ENCODE measurements around the gene CDC37. TPM values are rescaled to one million over a fixed set of nuclear protein-coding genes. Genes with fewer than 3 reads are reported as not detected.

Gene CDC37
- total RNA-seq (2021; fragmentation: NEBNext Ultra II Directional; extraction: Animal tissue kit (Norgen Biotek cat#: 25700)): 100 to 1,000 TPM; 222 to 280 (median 250) TPM
- long read RNA-seq, transcript CDC37-201 (8 exons, 1,608 nt): major isoform, 519 of 629 reads
- long read RNA-seq, transcript CDC37-209 (7 exons, 1,377 nt): minor isoform, 25 of 629 reads
- long read RNA-seq, partial matches to known transcripts: 47 of 629 reads
- long read RNA-seq, other reads (novel, unspliced or antisense): 38 of 629 reads

- Mint-ChIP-seq H3K36me3 (ENCODE audit: low read depth) (peaks cover 14% of the 10 kb centered on the region), H3K27me3 (ENCODE audit: insufficient read depth) (peaks cover 3% of the 10 kb centered on the region), H3K9me3 (no peaks in the 10 kb centered on the region), H3K4me3 (peak within 1 kb of the TSS; percentile 96), H3K27ac (peak within 1 kb of the TSS; percentile 93), H3K4me1 (ENCODE audit: low read depth) (peaks cover 27% of the 10 kb centered on the region)
- no peak for TF ChIP-seq CTCF (IDR thresholded peaks at IDR 0.05)
- DNase-seq: peak; percentile 93
Measured at GRCh38 chr19:10403137-10404021, at the start of gene CDC37. CDC37 (minus strand) TSS chr19:10403542; CDS start chr19:10403479, 63 bp downstream.

GRCh38 chr19:10450853-10451609 is 47.7 kb upstream of the CDC37 start:
- H3K9me3 Mint-ChIP-seq: no peaks in the 10 kb centered on the region
- no peak for DNase-seq
- no peaks in the 10 kb centered on the region; the same call in 1 of the 2 replicates for H3K4me1 Mint-ChIP-seq (ENCODE audit: low read depth)
- H3K4me3 Mint-ChIP-seq: no peak overlapping the region
- no peak for TF ChIP-seq CTCF (IDR thresholded peaks at IDR 0.05)
- H3K27ac Mint-ChIP-seq: no peak overlapping the region
- H3K36me3 Mint-ChIP-seq (ENCODE audit: low read depth): peaks cover 9% of the 10 kb centered on the region
- H3K27me3 Mint-ChIP-seq (ENCODE audit: insufficient read depth): no peaks in the 10 kb centered on the region; the same call in 1 of the 2 replicates

- TF ChIP-seq CTCF (IDR thresholded peaks at IDR 0.05): no peak
- no peak for DNase-seq
- no peak overlapping the region for H3K4me3 Mint-ChIP-seq
- H3K9me3 Mint-ChIP-seq: no peaks in the 10 kb centered on the region
- no peaks in the 10 kb centered on the region; the same call in 1 of the 2 replicates for H3K4me1 Mint-ChIP-seq (ENCODE audit: low read depth)
- peaks cover 9% of the 10 kb centered on the region for H3K36me3 Mint-ChIP-seq (ENCODE audit: low read depth)
- H3K27ac Mint-ChIP-seq: no peak overlapping the region
- H3K27me3 Mint-ChIP-seq (ENCODE audit: insufficient read depth): no peaks in the 10 kb centered on the region; the same call in 1 of the 2 replicates
Measured at GRCh38 chr19:10450191-10450852, 47.0 kb upstream of the CDC37 start.

- no peak for TF ChIP-seq CTCF (IDR thresholded peaks at IDR 0.05)
- Mint-ChIP-seq H3K27ac (no peak overlapping the region), H3K36me3 (ENCODE audit: low read depth) (peaks cover 9% of the 10 kb centered on the region), H3K9me3 (no peaks in the 10 kb centered on the region), H3K4me1 (ENCODE audit: low read depth) (no peaks in the 10 kb centered on the region; the same call in 1 of the 2 replicates), H3K27me3 (ENCODE audit: insufficient read depth) (no peaks in the 10 kb centered on the region; the same call in 1 of the 2 replicates), H3K4me3 (no peak overlapping the region)
- DNase-seq: no peak
Measured at GRCh38 chr19:10449037-10449436, 45.7 kb upstream of the CDC37 start.

- no peak for DNase-seq
- Mint-ChIP-seq H3K27ac (no peak overlapping the region), H3K27me3 (ENCODE audit: insufficient read depth) (no peaks in the 10 kb centered on the region; the same call in 1 of the 2 replicates), H3K4me3 (no peak overlapping the region), H3K4me1 (ENCODE audit: low read depth) (no peaks in the 10 kb centered on the region; the same call in 1 of the 2 replicates), H3K36me3 (ENCODE audit: low read depth) (no peaks in the 10 kb centered on the region), H3K9me3 (no peaks in the 10 kb centered on the region)
- TF ChIP-seq CTCF (IDR thresholded peaks at IDR 0.05): no peak
Measured at GRCh38 chr19:10442698-10443097, 39.4 kb upstream of the CDC37 start.
